EL (cell line): ENCODE measurements around the gene TSSC4.
A peak's percentile ranks its signal among the peaks of the same experiment; 100 is the strongest.

ENCODE experiments used
- DNase-seq: peaks from one replicate; pipeline ENCODE4 v3.0.0-alpha.2; 2016

The TSSC4 gene

DNA sequence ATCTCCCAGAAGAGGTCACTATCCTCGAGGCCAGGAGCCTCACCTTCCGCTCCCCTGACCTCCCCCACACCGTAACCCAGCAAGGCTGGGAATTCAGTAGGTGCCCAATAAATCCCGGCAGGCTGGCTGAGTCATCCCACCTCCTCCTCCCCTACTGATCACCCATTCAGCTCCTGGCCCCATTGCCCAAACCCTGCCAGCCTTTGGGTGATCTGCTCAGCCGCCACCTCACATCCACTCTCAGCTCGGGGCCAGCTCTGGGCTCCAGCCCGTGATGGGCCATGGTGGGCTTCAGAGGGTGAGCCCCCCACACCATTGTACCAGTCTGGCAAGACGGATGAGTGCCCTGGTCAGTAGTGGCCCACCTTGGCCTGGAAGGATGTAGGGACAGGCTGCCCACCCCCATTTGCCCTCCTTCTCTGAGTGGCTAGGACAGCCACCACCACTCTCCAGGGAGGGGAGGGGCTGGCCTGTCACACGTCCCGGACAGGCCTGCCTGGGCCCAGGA, 35.5 kb downstream of the TSSC4 start:
- DNase-seq, result no peak

DNA sequence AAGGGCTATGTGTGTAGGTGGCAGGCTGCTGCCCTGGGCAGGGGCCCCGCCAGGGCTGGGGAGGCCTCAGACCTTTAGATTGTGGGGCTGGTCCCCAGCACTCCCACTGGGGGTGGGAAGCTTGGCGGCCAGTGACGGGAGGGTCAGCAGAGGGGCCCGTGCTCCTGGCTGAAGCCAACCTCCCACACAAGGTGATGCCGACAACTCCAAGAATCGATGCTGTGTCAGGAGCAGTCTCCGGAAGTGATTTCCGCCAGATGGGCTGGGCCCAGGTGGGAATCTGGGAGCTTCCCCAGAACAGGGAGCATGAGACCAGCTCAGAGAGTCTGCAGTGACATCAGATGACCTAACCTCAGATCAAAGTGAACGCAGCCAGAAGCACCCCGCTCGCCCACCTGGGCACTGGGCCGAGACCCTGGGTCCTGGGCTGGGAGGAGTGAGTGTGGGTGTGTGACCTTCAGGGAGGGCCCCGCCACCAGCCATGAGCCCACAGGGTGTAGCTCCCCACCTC, 36.0 kb downstream of the TSSC4 start:
- no peak for DNase-seq

DNA sequence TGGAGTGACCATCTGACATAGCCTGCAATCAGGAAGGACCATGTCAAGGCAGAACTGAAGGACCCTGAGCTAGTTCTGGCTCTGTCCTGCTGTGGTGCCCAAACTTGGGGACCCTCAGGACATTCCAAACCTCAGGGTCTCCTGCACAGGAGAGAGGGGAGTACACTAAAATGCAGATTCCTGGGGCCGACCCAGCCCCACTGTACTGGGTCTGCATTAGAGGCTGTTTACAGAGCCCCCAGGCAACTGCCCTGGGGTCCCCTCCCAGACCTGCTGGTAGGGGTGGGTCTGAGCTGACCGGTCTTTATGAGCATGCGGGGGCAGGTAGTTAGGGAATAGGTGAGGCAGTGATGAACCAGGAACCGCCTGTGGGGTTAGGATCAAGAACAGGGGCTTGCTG, 37.0 kb downstream of the TSSC4 start:
- no peak for DNase-seq

DNA sequence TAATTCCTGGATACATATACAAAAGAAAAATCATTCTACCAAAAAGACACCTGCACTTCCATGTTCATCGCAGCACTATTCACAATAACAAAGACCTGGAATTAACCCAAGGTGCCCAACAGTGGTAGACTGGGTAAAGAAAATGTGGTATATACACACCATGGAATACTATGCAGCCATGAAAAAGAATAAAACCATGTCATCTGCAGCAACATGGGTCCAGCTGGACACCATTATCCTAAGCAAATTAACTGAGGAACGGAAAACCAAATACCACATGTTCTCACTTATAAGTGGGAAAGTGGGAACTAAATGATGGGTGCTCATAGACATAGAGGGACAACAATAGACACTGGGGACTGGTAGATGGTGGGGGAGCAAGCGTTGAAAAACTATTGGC, 39.3 kb downstream of the TSSC4 start:
- no peak for DNase-seq

DNA sequence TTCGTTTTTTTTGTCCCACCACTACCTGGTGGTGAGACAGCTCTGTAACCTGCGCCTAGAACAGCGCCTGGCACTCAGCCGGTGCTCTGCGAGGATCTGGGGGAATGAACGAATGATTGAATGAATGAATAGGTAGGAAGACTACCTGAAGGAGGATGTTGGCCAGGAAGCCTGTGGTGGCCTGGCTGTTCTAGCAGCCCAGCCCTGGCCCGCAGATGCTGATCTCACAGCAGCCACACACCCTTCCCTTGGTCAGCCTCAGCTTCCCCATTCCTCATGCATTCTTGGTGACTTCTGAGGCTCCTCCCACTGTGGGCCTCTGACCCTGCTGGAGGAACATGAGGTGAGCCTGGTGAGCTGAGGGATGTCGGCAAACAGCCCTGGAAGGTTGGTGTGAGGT, 40.1 kb downstream of the TSSC4 start:
- no peak for DNase-seq

DNA sequence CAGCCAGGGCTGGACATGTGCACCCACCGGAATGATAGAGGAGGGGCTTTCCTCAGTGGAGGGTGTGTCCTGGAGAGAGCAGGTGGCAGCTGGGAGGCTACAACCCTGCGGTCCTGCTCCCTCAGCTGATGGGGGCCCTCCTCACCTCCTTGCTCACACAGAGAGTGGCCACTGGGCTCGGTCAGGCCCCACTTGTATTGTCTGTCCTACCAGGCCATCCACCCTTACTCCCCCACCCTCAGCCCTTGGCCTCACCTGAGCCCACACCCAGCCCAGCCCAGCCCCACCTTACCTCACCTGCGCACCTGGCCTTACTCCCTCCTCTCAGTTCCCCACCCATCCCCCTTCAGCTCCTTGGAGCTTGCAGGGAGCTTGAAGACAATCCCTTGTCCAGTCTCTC, 40.6 kb downstream of the TSSC4 start:
- no peak for DNase-seq

DNA sequence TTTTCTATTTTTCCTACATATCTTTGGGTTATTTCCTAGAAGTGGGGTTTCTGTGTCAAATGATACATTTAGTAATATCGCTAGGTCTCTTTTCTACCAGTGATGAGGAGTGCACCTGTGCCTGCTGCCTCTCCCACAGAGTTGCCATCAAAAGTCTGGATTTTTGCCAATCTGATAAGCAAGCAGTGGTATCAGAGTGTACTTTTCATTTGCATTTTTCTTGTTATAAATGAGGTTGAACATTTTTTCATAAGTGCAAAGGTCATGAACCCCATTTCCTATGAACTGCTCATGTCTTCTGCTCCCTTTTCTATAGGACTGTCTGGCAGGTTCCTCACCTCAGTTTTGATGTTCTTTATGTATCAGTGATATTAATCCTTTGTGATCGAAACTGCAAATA, 42.0 kb downstream of the TSSC4 start:
- DNase-seq, result no peak

DNA sequence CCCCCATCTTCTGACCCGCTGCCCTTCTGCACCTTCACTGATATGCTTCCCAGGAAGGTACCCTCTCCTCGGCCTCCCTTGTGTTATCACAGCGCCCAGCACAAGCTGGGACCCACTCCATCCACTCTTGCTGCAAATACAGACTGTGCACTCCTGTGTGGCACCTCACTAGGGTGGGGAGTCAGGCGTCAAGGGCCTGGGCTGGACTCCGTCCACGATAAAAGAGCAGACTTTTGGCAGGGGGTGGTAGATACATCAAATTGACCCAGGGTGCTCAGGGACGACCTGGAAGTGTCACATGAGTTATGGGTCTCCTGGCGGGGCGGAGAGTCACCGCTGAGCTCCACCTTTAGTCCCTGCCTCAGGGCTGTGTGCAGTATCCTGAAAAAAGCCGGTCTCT, 42.9 kb downstream of the TSSC4 start:
- DNase-seq, result no peak

DNA sequence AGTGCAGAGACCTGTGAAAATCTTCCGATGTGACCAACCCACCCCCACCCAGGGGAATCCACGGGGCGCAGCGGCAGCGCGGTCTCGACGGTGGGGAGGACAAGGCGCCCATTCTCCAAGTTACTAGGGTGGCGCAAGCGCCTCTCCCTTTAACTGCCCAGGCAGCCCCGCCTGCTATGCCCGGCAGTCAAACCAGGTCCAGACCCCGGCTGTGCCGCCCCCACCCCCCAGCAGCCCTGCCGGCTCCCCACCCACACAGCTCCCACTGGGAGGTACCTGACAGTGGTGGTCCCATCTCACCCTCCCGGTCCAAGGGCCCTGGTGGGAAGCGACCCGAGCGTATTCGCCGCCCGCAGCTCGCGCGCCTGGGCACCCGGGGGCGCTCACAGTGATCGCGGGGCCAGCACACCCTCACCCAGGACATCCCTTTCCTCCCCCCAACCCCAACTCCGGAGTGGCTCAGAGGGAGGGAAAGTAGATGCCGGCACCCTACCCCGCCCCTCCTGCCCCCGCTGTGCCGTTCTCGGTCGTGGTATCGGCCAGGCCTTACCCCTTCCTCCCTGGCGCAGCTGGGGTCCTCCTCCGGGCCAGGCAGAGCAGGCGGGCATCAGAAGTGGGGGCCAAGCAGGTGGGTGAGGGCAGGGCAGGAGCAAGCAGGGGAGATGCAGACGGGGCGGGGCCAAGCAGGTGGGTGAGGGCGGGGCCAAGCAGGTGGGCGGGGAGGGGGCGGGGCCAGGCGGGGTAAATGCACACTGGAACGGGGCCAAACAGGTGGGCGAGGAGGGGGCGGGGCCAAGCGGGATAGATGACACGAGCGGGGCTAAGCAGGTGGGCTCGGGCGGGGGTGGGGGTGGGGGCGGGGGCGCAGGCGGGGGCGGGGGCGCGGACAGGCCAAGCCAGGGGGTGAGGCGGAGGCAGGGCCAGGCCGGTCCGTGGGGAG, 43.6 kb downstream of the TSSC4 start, which contains the start of gene TRPM5:
Gene TRPM5 (minus strand): TSS at position 634 of the 940 bp plus-strand sequence. CDS start 21,478 bp downstream, outside the sequence.
- no peak for DNase-seq

DNA sequence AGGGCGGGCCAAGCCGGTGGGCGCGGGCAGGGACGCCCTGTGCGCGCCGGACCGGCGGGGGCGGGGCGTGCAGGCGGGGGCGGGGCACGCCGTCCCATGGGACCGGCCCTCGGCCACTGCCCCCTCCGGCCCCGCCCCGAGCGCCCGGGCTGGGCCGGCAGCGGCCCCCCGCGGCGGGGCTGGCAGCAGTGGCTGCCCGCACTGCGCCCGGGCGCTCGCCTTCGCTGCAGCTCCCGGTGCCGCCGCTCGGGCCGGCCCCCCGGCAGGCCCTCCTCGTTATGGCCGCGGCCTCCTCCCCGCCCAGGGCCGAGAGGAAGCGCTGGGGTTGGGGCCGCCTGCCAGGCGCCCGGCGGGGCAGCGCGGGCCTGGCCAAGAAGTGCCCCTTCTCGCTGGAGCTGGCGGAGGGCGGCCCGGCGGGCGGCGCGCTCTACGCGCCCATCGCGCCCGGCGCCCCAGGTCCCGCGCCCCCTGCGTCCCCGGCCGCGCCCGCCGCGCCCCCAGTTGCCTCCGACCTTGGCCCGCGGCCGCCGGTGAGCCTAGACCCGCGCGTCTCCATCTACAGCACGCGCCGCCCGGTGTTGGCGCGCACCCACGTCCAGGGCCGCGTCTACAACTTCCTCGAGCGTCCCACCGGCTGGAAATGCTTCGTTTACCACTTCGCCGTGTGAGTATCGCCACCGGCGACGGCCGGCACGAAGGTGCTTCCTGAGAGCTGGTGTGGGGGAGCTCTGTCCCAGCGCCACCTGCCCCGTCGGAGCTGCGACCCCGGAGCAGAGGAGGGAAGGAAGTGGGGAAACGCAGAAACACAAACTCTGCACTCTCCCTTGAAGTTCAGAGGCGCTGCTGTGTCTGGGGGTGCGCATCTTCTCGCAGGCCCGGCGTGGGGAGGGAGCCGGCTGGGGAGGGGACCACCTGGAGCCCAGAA, 44.5 kb downstream of the TSSC4 start, which contains the start of gene KCNQ1:
Gene KCNQ1 (plus strand): TSS at position 188 of the 925 bp plus-strand sequence. CDS start 91 bp downstream, at position 279.
- peak; percentile 34 for DNase-seq

DNA sequence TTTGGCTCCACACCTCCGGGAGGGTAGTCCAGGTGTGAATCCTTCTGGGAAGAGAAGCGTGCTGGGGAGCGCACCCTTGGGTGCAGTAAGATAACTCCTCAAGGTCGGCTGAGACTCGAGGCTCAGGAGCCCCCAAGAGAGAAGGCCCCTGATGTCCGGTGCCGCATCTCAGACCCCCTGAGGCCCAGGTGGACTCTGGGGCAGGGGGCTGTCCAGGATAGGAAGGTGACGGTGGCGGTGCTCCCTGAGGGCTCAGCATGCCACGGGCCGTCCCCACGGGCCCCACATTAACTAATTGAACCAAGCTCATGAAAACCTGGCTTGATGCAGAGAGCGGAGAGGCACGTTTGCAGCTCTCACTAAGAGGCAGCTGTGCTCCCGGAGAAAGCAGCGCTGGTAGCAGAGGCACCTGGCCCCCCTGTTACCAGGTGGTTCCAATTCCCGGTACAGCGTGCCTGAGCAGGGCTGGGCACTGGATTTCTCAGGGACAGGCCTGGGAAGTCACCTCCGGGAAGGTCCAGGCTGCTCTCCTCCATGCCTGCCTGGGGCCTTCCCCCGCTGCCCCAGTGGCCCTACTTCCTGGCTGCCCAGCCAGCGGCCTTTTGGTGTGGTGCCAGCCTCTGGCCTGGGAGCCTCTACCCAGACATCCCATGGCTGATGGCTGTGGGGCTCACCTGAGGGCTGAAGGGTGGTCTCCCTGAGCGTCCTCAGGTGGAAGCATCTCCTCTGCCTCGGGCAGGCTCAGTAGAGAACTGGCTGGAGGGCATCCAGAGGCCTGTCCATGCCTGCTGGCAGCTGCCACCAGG, 45.4 kb downstream of the TSSC4 start:
- no peak for DNase-seq

DNA sequence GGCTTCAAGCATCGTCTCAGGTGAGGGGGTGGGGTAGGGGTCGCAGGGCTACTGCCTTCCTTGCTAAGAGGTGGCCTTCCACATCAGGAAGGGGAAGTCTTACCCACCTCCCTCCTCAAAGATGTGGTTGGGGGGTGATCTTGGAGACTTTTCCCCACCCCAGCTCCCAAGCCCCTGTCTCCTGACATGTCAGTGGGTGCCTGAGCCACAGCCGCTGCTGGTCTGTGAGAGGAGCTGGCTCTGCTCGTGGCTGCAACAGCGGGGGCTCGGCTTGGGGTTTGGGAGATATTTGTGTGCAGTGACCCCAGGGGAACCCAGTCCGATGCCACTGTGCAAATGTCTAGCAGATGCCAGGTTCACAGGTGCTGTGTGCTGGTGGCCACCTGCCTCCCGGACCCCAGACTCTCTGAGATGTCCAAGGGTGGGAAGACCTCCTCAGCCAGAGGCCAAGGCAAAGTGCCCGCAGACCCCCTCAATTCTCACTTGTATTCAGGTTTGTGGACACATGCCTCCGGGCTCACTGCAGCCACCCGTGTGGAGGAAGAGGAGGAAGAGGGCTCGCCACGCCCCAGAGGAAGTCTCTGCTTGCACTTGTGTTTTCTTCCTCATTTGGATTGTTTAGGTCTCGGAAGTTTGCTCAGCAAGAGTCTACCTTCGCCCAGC, 46.2 kb downstream of the TSSC4 start:
- no peak for DNase-seq

DNA sequence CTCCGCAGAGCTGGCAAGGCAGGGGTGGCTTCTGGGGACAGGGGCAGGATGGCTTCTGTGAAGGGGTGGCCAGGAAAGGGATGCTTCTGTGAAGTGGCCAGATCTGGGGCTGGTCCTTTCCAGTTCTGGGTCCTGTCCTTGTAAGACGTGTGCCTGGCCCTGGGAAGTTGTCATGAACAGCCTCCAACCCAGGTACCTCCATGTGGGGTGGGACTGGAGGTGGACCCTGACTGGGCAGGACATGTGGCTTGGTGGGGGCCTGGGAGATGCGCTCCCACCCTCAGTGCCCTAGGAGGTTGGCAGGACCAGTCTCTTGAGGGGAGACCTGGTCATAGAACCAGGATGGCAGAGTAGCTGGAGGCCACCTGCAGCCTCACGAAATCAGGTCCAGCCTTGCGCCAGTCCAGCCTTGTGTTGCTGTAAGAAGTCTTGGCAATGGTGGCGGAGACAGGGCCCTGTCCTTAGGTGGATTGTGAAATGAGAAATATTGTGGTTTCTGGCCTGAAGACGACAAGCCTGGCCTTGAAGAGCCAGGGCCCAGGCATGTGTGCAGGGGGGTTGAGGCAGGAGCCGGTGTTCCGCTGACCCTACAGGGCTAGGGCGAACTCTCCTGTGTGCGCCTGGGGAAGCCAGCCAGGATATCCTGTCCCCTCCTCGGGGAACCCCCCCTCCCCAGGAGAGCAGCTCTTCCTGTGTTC, 46.9 kb downstream of the TSSC4 start:
- no peak for DNase-seq

DNA sequence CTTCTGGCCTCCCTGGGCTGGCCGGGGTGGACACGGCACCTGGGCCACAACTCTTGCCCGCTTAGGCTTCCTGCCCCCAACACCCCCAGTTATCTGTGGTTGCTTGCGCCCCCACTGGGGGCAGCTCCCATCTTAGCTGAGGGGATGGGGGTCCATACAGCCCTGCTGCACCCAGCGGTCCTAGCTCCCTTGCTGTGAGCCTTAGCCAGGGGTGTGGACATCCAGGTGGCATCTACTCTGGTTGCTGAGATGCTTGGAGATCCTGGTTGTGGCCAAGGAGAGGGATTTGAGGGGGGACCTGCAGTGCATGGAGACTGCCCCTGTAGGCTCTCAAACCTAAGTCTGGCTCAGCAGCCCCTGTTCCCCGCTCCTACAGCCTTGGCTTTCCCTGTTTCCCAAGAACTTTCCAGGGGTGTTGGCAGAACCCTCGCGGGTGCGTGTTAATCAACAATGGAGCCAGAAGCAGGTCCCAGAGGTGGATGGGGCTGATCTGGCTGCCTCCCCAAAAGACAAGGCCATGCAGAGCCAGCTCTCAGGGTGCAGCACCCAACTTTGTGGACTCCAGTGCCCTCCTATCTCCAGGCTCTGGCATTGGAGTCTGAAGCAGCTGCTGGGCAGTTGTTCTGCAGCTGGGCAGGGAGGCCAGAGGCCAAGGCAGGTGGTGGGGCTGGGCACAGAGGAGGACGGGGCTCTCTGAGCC, 47.6 kb downstream of the TSSC4 start:
- no peak for DNase-seq

DNA sequence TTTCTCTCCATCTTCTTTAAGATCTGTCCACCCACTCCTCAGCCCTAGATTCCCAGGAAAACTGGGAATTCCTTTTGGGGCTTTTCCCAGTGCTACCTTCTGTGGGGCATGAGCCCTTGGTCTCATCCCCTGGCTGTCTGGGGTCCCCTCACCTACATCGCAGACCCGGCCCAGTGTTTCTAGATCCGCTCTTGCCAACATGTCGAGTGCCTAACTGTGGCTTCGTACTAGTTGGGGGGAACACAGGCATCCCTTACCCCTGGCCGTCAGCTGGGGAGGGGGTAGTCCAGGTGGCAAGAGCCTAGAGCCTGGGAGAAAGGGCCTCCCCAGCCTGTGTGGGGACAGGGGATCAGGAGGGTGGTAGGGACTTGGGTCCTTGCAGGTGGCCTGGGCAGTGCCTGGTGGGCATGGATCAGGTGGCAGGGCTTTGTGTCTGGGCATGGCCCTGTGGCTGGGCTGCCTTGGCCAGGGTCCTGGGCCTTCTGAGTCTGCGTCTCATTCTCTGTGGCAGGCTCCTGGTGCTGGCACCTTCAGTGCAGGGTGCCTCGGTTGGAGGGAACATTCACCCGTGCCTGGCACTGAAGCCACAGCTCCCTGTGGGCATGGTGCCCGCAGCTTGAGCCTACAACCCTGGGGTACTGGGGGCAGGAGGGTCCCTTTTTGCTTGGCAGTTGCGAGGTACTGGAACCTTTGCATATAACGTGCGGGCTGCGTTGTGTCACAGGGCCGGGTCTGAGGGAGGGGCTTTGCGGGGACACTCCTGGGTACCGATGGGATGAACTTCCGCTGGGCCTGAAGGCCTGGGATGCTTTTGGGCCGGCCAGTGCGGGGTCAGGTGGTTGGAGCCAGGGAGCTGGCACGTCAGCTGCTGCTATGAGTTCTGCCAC, 48.4 kb downstream of the TSSC4 start:
- no peak for DNase-seq

DNA sequence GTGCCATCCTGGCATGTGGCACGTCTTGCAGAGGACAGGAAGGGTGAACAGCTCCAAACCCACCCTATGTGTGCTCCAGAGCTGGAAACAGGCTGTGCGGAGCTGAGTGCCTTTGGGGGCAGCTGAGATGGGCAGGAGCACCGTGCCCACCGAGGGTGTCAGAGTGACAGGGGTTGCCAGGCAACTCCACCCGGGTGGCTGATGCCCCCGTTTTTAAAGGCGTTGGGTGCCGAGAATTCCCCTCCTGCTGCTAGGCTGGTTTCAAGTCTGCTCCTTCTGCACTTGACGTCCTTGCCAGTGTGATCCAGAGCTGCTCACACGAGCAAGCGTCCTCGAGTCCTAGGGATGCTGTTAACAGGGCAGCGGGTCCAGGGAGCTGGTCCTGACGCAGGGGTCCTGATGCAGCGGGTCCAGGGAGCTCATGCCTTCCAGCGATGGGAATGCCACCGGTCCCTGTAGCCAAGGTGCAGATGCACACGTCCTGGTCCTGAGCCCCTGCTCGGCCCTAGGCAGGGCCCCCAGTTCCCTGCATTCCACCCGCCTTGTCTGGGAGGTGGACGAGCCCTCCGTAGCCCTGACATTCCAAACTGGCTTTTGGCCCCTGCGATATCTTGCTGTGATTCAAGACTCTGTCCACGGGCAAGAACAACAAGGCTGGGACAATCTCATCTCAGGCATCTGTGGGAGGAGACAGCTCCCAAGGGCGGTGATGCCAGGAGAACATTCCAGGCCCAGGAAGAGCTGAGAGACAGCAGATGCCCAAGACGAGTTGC, 49.2 kb downstream of the TSSC4 start:
- DNase-seq, result no peak

DNA sequence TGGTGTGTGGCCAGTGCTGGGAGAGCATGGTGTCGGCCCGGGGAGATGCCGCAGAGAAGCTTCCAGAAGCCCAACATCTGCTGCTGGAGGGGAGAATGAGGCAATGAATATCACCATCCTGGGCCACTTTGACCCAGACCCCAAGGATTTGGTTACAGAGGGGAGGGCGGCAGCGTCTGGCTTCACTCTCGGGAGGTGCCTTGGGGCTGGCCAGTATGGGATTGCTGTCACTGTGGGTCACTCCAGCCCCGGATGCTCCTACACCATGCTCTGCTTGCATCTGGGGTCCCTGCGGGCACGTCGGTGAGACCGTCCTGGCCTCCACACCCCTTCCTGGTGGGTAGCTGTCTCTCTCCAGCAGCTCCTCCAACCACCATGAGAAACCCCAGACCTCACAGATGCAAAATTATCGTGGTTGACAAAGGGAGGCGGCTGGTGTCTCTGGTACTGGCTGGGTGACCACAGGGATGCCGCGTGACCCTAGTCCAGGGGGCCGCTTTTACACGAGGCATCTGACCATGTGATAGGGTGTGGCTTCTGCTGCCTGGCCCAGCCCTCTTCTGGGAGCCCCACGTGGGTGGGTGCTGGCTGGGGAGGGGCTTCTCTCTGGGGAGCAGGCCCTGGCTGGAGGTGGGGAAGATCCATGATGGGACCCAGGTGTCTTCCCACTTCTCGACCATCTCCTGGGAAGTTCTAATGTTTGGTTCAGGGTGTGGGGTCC, 49.9 kb downstream of the TSSC4 start:
- DNase-seq, result no peak

DNA sequence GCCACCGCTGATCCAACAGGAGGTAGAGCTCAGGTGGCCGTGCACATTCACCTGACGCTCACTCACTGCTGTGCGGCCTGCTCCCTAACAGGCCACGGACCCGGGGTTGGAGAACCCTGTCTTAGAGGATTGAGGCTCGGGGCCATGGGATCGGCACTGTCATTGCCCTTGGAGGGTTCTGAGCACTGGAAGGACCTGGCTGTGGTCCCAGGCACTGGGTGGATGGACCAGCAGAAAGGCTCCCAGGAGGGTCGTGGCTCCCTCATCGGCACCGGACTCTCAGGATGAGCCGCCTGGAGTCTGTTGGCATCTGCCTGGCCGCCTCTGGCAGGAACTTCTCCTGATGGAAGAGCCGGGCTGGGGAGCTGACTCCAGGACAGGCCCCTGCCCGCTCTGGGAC, 50.8 kb downstream of the TSSC4 start:
- no peak for DNase-seq
